ENCODE results near the gene ACBD6.
"Not testable (repeated sequence)": the region's sequence is repeated elsewhere in the genome, so short reads cannot be mapped to it uniquely, and the experiment has no call there.

Gene ACBD6, protein sequence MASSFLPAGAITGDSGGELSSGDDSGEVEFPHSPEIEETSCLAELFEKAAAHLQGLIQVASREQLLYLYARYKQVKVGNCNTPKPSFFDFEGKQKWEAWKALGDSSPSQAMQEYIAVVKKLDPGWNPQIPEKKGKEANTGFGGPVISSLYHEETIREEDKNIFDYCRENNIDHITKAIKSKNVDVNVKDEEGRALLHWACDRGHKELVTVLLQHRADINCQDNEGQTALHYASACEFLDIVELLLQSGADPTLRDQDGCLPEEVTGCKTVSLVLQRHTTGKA

DNA sequence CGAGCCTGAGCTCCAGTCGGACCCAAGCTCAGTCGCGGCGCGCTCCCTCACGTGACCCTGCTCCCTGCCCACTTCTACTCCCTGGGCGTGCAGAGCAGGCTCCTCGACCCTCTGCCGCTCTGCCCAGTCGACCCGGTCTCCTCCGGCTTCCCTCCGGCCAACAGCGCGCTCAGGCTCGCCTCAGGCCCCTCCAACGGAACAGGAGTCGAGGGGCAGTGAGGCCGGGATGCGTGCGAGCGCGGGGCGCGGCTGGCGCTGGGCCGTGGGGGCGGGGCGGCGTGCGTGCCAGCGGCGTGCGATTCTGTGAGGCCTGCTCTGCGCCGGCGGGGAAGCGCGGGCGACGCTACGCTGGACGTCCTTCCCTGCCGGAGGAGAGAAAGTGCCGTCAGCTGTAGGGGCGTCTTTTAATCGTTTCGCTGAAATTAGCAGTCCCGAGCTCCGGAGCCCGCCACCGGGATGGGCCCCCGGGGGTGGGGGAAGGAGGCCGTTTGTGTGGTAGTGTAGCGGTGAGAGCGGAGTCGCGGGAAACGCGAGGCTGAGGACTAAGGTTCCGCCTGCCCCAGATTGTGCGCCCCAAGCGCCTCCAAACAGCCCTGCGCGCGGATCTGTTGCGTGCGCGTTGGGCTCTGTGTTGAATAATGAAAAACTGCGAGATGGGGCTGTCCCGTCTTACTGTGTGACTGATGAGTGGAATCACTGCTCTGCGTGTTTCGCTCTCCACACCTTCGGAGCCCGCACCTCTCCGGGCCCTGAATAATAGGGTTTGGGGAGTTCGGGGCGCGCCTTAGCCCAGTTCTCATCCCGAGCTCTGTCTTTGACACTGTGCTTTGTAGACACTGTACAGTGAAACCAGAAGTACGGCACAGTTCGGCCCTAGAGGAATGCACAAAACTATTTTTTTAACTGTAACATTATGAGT, at the start of gene ACBD6:
Gene ACBD6, minus strand, starts transcription at position 217 of the 919 bp plus-strand sequence. CDS start 311 bp downstream, outside the sequence.
- TF ChIP-seq, protein P1, sequence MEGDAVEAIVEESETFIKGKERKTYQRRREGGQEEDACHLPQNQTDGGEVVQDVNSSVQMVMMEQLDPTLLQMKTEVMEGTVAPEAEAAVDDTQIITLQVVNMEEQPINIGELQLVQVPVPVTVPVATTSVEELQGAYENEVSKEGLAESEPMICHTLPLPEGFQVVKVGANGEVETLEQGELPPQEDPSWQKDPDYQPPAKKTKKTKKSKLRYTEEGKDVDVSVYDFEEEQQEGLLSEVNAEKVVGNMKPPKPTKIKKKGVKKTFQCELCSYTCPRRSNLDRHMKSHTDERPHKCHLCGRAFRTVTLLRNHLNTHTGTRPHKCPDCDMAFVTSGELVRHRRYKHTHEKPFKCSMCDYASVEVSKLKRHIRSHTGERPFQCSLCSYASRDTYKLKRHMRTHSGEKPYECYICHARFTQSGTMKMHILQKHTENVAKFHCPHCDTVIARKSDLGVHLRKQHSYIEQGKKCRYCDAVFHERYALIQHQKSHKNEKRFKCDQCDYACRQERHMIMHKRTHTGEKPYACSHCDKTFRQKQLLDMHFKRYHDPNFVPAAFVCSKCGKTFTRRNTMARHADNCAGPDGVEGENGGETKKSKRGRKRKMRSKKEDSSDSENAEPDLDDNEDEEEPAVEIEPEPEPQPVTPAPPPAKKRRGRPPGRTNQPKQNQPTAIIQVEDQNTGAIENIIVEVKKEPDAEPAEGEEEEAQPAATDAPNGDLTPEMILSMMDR (IDR thresholded peaks at IDR 0.05; ENCODE audit: low read depth, low read length, missing control alignments), result peak; percentile 33
- DNase-seq (ENCODE audit: low read depth), result peak; percentile 62
- peak within 1 kb of the TSS; percentile 98 for H3K4me3 ChIP-seq (ENCODE audit: low read depth, low read length)

DNA sequence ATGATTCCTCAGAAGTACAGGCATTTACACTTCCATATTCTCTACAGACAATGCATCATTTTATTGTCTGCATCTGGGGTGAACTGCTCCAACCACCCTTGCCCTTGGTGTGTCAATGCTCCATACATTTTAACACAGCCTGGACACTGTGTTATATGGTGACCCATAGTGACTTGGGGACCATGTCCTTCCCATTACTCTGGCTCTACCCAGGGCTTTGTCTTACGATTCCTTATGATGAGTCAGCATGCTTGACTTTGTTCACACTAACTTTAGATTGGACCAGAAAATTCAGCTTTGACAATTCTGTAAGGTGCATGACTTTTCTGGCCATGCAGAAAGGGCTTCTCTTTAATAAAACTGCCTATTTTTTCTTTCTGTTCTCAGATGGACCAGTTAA, 49.6 kb upstream of the ACBD6 start:
- DNase-seq (ENCODE audit: low read depth), result no peak
- TF ChIP-seq, protein P1 (IDR thresholded peaks at IDR 0.05; ENCODE audit: low read depth, low read length, missing control alignments), result no peak
- no peak overlapping the region for H3K4me3 ChIP-seq (ENCODE audit: low read depth, low read length)

DNA sequence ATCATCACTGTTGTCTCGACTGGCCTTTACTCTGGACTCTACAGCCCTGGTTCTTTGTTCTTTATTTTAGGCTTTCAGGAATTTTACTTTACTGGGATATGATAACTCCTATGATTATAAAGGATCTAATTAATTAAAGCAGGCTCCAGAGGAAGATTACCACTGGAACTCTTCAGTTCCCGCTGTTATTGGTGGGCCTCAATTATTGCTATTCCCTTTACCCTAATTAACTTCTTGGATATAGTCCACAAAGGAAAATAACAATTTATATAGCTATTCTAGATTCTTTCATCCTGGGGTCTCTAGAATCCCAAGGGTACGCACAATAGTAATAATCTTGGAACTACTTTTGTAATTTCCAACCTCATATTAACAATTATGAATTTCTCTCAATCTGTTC, 47.9 kb upstream of the ACBD6 start:
- DNase-seq (ENCODE audit: low read depth), result no peak
- TF ChIP-seq, protein P1 (IDR thresholded peaks at IDR 0.05; ENCODE audit: low read depth, low read length, missing control alignments), result no peak

DNA sequence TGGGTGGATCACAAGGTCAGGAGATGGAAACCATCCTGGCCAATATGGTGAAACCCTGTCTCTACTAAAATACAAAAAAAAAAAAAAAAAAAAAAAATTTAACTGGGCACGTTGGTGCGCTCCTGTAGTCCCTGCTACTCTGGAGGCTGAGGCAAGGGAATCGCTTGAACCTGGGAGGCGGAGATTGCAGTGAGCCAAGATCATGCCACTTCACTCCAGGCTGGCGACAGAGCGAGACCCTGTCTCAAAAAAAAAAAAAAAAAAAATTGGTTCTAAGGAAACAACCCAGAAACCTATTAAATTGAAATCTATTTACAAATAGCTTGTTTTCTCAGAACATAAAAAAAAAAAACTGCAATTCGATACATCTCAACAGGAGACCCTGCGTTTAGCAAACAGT, 47.4 kb upstream of the ACBD6 start:
- not testable (repeated sequence) for H3K4me3 ChIP-seq (ENCODE audit: low read depth, low read length); DNase-seq (ENCODE audit: low read depth)

More for the DNA sequence above, 47.9 kb upstream of the ACBD6 start:
- H3K4me3 ChIP-seq (ENCODE audit: low read depth, low read length), result no peak overlapping the region

DNA sequence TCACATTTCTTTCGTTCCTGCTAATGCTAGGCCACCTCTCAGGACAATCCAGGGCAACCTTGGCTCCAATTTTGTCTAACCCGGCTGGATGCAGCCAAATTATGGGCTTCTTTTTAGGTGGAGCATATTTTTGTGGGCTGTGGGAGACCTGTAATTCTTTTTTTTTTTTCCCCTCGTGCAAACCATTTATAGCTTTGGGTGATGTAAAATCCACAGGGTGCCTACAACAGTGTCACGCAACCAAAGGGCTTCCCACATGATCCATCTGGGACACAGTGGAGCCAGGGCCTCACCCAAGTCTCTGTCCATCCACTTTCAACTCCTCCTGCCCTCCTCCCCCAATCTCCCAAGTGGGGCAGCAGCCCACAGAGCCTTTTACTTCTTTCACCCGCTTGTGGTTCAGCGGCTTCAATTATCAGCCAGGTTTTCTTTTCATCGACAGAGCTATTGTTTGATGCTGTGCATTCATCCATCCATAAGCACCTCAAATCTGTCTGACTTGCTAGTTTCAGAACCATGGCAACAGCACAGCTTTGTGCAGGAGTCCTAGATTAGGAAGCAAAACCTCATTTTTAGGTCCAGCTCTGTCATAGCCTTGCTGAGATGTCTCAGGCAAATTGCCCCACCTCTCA, 46.4 kb upstream of the ACBD6 start:
- TF ChIP-seq, protein P1 (IDR thresholded peaks at IDR 0.05; ENCODE audit: low read depth, low read length, missing control alignments), result no peak
- no peak overlapping the region for H3K4me3 ChIP-seq (ENCODE audit: low read depth, low read length)
- DNase-seq (ENCODE audit: low read depth), result no peak

DNA sequence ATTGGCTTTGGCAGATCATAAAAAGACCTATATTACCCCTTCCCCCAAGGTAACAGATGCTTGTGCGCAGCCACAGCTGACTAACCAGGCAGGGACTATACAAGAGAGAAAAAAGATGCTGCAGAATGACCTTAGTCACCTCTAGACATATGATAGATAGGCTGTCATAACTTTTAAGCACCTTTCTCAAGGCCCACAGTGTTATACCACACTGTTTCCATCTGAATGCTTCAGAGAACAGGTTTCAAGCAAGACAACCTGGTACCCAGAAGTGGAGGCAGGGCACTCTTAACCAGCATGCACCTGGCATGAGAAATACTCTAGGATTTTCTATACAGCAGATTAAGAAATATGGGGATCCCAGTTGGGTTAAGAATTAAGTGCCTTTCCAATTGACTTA, 43.6 kb upstream of the ACBD6 start:
- no peak for DNase-seq (ENCODE audit: low read depth)
- no peak overlapping the region for H3K4me3 ChIP-seq (ENCODE audit: low read depth, low read length)
- TF ChIP-seq, protein P1 (IDR thresholded peaks at IDR 0.05; ENCODE audit: low read depth, low read length, missing control alignments), result no peak

DNA sequence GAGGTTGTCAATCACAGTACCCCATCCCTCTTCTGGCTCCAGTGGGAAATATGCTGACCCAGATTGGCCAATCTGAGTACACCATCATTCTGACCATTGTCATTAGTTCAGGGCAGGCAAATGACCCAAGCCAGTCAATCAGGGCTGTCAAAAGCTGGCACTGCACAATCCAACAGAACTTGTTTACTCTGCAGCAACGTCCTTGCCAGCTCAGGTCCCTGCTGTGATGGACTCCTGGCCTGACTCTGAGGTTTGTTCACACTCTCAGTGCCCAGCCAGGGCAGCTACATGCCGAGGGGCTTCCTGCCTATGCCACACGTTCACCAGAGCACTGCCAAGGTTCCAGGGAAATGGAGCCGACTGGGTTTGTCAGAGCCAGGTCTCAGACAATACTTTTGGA, 41.7 kb upstream of the ACBD6 start:
- no peak for DNase-seq (ENCODE audit: low read depth)
- no peak overlapping the region for H3K4me3 ChIP-seq (ENCODE audit: low read depth, low read length)
- TF ChIP-seq, protein P1 (IDR thresholded peaks at IDR 0.05; ENCODE audit: low read depth, low read length, missing control alignments), result no peak
